T-helper 9 cell (primary cell): ENCODE results near the gene CHD5.

Source experiments
- DNase-seq: peaks from one replicate; pipeline ENCODE4 v3.0.0-alpha.2; 2020

Gene CHD5

GRCh38 chr1:6151291-6151822 lies 28.8 kb downstream of the CHD5 start:
- DNase-seq = no peak

GRCh38 chr1:6150006-6150938 lies 29.8 kb downstream of the CHD5 start:
- no peak for DNase-seq

- no peak for DNase-seq
These were observed 30.5 kb downstream of the CHD5 start for GRCh38 chr1:6149597-6149996.

- DNase-seq = peak; percentile 48
These were observed 31.5 kb downstream of the CHD5 start for GRCh38 chr1:6148497-6149241.

GRCh38 chr1:6145864-6146410 lies 34.2 kb downstream of the CHD5 start:
- DNase-seq = no peak

GRCh38 chr1:6145396-6145750 lies 34.7 kb downstream of the CHD5 start:
- DNase-seq = no peak

- DNase-seq = no peak
These were observed 35.3 kb downstream of the CHD5 start for GRCh38 chr1:6144647-6145395.

GRCh38 chr1:6144175-6144574 lies 35.9 kb downstream of the CHD5 start:
- no peak for DNase-seq

- DNase-seq = no peak
These were observed 36.7 kb downstream of the CHD5 start for GRCh38 chr1:6143395-6143794.

GRCh38 chr1:6142734-6143133 lies 37.4 kb downstream of the CHD5 start:
- DNase-seq = no peak

GRCh38 chr1:6142036-6142621 lies 38.0 kb downstream of the CHD5 start:
- DNase-seq = no peak

- DNase-seq = no peak
These were observed 38.5 kb downstream of the CHD5 start for GRCh38 chr1:6141592-6141991.

- DNase-seq = no peak
These were observed 39.7 kb downstream of the CHD5 start for GRCh38 chr1:6140413-6140812.

GRCh38 chr1:6137758-6138157 lies 42.4 kb downstream of the CHD5 start:
- DNase-seq = no peak

GRCh38 chr1:6136516-6137220 lies 43.5 kb downstream of the CHD5 start:
- no peak for DNase-seq

GRCh38 chr1:6134741-6135510 lies 45.2 kb downstream of the CHD5 start:
- no peak for DNase-seq

- DNase-seq = no peak
These were observed 45.9 kb downstream of the CHD5 start for GRCh38 chr1:6134206-6134605.

- DNase-seq = no peak
These were observed 46.8 kb downstream of the CHD5 start for GRCh38 chr1:6133146-6133895.

- DNase-seq = no peak
These were observed 48.6 kb downstream of the CHD5 start for GRCh38 chr1:6131561-6131960.

- no peak for DNase-seq
These were observed 49.5 kb downstream of the CHD5 start for GRCh38 chr1:6130596-6130995.
